ENCODE measurements around the gene CLP1. TPM values are rescaled to one million over a fixed set of nuclear protein-coding genes. Genes with fewer than 3 reads are reported as not detected.
A peak's percentile ranks its signal among the peaks of the same experiment; 100 is the strongest.

The CLP1 gene
- 17.8 and 19.1 TPM in 2 replicates for total RNA-seq

DNA sequence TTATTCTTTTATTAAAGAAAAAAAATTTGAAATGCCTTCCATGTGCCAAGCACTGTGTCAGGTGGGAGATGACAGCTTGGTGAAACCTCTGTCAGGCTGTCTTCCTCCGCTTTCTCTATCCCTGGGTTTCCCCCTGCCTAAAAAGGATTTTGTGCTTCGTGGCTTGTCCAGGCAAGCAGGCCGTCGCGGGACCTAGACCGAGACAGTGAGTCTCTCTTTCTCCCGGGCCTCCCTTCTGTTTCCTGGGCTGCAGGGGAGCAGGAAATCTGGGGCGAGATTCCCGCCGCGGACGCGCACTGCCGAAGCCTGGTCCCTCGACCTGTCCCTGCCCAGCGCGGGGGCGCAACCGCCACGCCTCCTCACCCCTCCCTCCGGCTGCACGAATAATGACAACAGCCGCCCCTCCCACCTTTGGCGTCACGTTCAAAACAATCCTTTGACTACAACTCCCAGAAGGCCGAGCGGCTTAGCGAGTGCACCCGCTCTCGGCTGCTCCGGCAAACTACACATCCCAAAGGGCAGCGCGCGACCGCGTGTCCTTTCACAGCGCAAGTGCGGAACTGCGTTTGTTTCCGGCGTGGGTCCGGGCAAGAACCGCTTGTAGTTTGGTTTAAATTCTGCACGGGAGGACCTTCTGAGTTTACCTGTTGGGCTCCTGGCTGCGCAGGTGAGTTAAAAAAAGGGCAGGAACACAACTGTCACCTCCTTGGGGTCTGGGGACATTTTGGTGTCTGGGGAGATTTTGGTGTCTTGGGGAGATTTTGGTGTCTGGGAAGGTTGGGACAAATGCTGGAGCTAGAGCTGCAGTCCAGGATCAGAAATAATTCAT lies at the start of gene CLP1:
TSS of gene CLP1 (plus strand) at position 569 of the 829 bp plus-strand sequence. CDS start 1,715 bp downstream, outside the sequence.
- H3K27ac Mint-ChIP-seq: peak within 1 kb of the TSS; percentile 95

DNA sequence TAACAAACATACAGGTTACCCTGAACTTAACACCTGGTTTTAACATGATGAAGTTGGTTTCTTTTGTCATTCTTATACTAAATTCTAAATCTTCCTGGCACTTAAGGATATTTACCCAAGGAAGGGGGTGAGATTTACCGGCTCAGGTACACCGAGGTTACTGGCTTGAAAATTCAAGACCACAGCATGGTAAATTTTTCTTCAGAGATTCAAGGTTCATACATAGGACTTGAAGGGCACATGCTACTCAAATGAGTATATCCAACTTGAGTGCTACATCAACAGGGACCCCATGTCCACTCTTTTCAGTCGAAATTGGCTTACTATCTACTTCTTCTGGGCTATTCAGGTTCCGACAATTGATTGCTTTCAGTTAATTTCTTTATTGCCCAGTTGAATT lies 47.4 kb upstream of the CLP1 start:
- Mint-ChIP-seq H3K36me3 (ENCODE audit: low read depth) (no peaks in the 10 kb centered on the region), H3K9me3 (no peaks in the 10 kb centered on the region), H3K4me3 (no peak overlapping the region), H3K27me3 (ENCODE audit: insufficient read depth) (peaks cover 16% of the 10 kb centered on the region), H3K4me1 (ENCODE audit: low read depth) (no peaks in the 10 kb centered on the region), H3K27ac (no peak overlapping the region)
- DNase-seq (ENCODE audit: low spot score): no peak
- intact Hi-C loops (cut with micrococcal nuclease): no loop called here

More for the DNA sequence above, at the start of gene CLP1:
- H3K9me3 Mint-ChIP-seq: no peaks in the 10 kb centered on the region
- DNase-seq (ENCODE audit: low spot score): peak; percentile 99
- no peaks in the 10 kb centered on the region for H3K27me3 Mint-ChIP-seq (ENCODE audit: insufficient read depth)
- peaks cover 18% of the 10 kb centered on the region for H3K4me1 Mint-ChIP-seq (ENCODE audit: low read depth)
- peaks cover 22% of the 10 kb centered on the region for H3K36me3 Mint-ChIP-seq (ENCODE audit: low read depth)
- peak within 1 kb of the TSS; percentile 96 for H3K4me3 Mint-ChIP-seq
- intact Hi-C loops (cut with micrococcal nuclease): loop anchor here (1.0 to 5.0 kb wide), 10 partner anchors 8 to 921 kb away; partner anchors contain the start of genes MED19, SELENOH, TIMM10 and TMX2

DNA sequence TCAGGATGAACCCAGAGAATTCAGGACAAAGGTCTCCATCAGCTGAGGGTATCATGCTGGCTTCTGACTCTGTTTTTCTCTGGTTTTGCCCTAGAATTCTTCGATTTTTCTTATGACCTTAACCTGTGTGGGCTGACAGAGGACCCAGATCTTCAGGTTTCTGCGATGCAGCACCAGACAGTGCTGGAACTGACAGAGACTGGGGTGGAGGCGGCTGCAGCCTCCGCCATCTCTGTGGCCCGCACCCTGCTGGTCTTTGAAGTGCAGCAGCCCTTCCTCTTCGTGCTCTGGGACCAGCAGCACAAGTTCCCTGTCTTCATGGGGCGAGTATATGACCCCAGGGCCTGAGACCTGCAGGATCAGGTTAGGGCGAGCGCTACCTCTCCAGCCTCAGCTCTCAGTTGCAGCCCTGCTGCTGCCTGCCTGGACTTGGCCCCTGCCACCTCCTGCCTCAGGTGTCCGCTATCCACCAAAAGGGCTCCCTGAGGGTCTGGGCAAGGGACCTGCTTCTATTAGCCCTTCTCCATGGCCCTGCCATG lies 43.3 kb upstream of the CLP1 start:
- intact Hi-C loops (cut with micrococcal nuclease): no loop called here

DNA sequence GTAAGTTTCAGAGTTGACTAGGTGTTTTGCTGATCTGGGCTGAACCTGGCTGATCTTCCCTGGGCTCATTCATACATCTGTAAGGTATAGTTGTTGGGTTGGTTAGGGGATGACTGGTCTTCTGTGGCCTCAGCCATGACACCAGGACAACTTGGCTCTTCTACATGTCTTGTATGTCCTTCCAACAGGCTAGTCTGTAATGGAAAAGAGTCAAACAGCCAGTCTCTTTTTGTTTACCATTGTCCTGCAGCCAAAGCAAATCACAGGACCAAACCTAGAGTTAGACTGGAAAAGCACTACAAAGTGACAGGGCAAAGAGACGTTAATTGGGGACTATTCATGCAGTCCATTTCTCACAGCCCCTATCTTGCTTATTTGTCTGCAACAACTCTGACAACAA lies 42.3 kb upstream of the CLP1 start:
- Mint-ChIP-seq H3K4me1 (ENCODE audit: low read depth) (no peaks in the 10 kb centered on the region), H3K36me3 (ENCODE audit: low read depth) (no peaks in the 10 kb centered on the region), H3K4me3 (no peak overlapping the region), H3K9me3 (peaks cover 1% of the 10 kb centered on the region), H3K27me3 (ENCODE audit: insufficient read depth) (peaks cover 4% of the 10 kb centered on the region), H3K27ac (no peak overlapping the region)
- DNase-seq (ENCODE audit: low spot score): no peak
- intact Hi-C loops (cut with micrococcal nuclease): no loop called here

More for the DNA sequence above, 43.3 kb upstream of the CLP1 start:
- no peaks in the 10 kb centered on the region for H3K36me3 Mint-ChIP-seq (ENCODE audit: low read depth)
- no peak for DNase-seq (ENCODE audit: low spot score)
- no peak overlapping the region for H3K27ac Mint-ChIP-seq
- H3K4me1 Mint-ChIP-seq (ENCODE audit: low read depth): no peaks in the 10 kb centered on the region
- no peak overlapping the region for H3K4me3 Mint-ChIP-seq
- H3K9me3 Mint-ChIP-seq: no peaks in the 10 kb centered on the region
- H3K27me3 Mint-ChIP-seq (ENCODE audit: insufficient read depth): peaks cover 7% of the 10 kb centered on the region

DNA sequence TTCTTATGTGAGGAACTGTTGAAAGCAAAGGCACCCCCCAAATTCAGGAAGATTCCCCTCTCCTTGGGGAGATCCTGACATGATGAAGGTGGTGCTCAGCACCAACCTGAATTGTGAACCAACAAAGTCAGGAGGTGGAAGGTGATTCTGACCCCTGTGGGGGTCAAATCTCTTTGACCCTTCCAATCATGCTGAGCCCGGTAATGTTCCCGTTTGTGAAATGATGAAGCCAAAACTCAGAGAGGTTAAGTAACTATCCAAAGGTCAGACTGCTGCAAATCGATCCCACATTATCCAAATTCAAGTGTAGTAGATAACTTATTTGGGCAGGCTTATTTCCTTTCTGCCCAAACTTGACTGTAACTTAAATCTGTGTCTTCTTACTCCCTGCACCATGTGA lies 41.0 kb upstream of the CLP1 start:
- intact Hi-C loops (cut with micrococcal nuclease): no loop called here
- peaks cover 4% of the 10 kb centered on the region for H3K9me3 Mint-ChIP-seq
- H3K4me1 Mint-ChIP-seq (ENCODE audit: low read depth): no peaks in the 10 kb centered on the region
- H3K36me3 Mint-ChIP-seq (ENCODE audit: low read depth): no peaks in the 10 kb centered on the region
- H3K27ac Mint-ChIP-seq: no peak overlapping the region
- no peak for DNase-seq (ENCODE audit: low spot score)
- H3K4me3 Mint-ChIP-seq: no peak overlapping the region
- peaks cover 4% of the 10 kb centered on the region for H3K27me3 Mint-ChIP-seq (ENCODE audit: insufficient read depth)

DNA sequence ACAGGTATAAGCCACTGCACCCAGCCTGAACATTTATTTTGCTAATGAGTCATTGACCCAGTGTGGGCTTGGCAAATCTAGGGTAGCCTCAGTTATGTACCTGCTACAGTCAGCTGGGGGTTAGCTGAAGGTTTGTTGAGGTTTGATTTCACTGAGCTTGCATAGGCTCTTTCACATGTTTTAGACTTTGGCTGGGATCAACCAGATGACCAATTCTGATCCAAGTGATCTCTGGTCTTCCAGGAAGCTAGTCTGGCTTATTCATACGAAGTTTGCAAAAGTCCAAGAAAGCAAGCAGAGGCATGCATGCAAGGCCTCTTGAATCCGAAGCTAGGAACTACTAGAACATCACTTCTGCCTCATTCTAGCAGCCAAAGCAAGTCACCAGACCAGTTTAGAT lies 39.1 kb upstream of the CLP1 start:
- H3K36me3 Mint-ChIP-seq (ENCODE audit: low read depth): no peaks in the 10 kb centered on the region
- peaks cover under 1% of the 10 kb centered on the region for H3K27me3 Mint-ChIP-seq (ENCODE audit: insufficient read depth)
- no peak for DNase-seq (ENCODE audit: low spot score)
- no peak overlapping the region for H3K4me3 Mint-ChIP-seq
- no peak overlapping the region for H3K27ac Mint-ChIP-seq
- intact Hi-C loops (cut with micrococcal nuclease): no loop called here
- no peaks in the 10 kb centered on the region for H3K4me1 Mint-ChIP-seq (ENCODE audit: low read depth)
- peaks cover 4% of the 10 kb centered on the region for H3K9me3 Mint-ChIP-seq

DNA sequence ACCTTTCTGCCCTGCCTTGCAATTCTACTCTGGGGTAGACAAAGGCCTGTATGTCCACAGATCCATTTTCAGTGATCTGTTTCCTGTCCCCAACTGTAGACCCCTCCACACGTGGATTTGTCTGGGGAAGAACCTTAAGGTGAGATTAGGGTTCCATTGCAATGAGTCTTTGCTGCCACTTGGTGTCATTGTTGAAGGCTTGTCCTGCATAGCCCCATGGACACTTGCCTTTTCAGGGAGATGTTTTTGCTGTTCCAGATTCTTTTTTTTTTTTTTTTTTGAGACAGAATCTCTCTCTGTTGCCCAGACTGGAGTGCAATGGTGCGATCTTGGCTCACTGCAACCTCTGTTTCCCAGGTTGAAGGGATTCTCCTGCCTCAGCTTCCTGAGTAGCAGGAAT lies 38.2 kb upstream of the CLP1 start:
- H3K4me1 Mint-ChIP-seq (ENCODE audit: low read depth): no peaks in the 10 kb centered on the region
- no peak for DNase-seq (ENCODE audit: low spot score)
- H3K36me3 Mint-ChIP-seq (ENCODE audit: low read depth): no peaks in the 10 kb centered on the region
- no peak overlapping the region for H3K4me3 Mint-ChIP-seq
- H3K27ac Mint-ChIP-seq: no peak overlapping the region
- peaks cover 4% of the 10 kb centered on the region for H3K9me3 Mint-ChIP-seq
- intact Hi-C loops (cut with micrococcal nuclease): no loop called here
- no peaks in the 10 kb centered on the region for H3K27me3 Mint-ChIP-seq (ENCODE audit: insufficient read depth)

DNA sequence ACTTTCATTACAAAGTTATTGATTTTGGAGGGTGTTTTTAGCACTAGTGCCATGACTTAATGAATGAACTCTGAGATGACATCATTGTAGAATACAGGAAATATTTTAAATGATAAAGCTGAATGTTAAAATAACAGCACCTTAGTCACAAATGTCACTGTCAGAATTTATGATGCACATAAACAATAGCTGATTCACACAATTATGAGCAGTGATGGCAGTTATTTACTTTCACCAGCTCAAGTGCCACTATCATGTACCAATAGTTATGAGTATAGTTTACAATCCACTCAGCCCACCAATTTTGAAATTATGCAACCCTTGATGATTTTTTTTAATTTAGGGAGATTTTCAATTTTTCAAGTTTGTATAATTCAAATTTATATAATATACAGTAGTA lies 37.1 kb upstream of the CLP1 start:
- no peak for DNase-seq (ENCODE audit: low spot score)
- Mint-ChIP-seq H3K36me3 (ENCODE audit: low read depth) (no peaks in the 10 kb centered on the region), H3K4me1 (ENCODE audit: low read depth) (no peaks in the 10 kb centered on the region), H3K4me3 (no peak overlapping the region), H3K27me3 (ENCODE audit: insufficient read depth) (no peaks in the 10 kb centered on the region), H3K27ac (no peak overlapping the region), H3K9me3 (peaks cover 4% of the 10 kb centered on the region)
- intact Hi-C loops (cut with micrococcal nuclease): no loop called here

DNA sequence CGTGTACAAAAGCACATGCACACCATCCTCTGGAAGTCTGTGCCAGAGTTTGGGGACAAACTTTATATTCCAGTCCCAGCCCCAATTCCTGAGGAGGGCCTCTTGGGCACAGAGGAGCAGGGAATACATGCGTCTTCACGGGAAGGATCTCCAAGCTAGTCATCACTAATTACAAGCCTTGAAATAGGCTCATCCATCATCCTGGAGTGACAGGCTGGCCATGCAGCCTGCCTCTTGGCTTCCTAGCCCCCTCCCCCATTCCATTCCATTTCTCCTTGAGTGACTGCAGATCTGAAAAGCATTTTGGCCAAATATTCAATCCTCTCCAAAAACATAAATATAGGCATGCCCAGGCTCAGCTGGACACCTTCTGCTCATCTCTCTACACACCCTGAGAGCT lies 35.3 kb upstream of the CLP1 start:
- peaks cover 4% of the 10 kb centered on the region for H3K9me3 Mint-ChIP-seq
- intact Hi-C loops (cut with micrococcal nuclease): no loop called here
- no peak for DNase-seq (ENCODE audit: low spot score)
- H3K27ac Mint-ChIP-seq: no peak overlapping the region
- H3K36me3 Mint-ChIP-seq (ENCODE audit: low read depth): no peaks in the 10 kb centered on the region
- H3K4me1 Mint-ChIP-seq (ENCODE audit: low read depth): no peaks in the 10 kb centered on the region
- H3K27me3 Mint-ChIP-seq (ENCODE audit: insufficient read depth): no peaks in the 10 kb centered on the region
- H3K4me3 Mint-ChIP-seq: no peak overlapping the region

DNA sequence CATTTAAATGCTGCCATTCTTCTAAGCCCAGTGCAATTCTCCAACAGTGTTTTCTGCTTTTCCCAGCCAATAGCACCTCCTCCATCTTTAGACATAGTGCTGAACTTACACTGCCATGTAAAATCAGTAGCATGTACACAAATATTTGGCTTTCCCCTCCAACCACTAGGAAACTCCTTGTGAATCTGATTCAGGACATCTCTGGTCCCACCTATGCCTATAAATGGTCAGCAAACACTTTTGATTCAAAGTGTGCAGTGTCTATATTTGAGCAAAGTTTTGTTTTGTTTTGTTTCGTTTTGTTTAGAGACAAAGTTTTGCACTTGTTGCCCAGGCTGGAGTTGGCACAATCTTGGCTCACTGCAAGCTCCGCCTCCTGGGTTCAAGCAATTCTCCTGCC lies 32.7 kb upstream of the CLP1 start:
- intact Hi-C loops (cut with micrococcal nuclease): no loop called here
- DNase-seq (ENCODE audit: low spot score): no peak
- no peak overlapping the region for H3K27ac Mint-ChIP-seq
- H3K4me1 Mint-ChIP-seq (ENCODE audit: low read depth): no peaks in the 10 kb centered on the region
- H3K4me3 Mint-ChIP-seq: no peak overlapping the region
- H3K27me3 Mint-ChIP-seq (ENCODE audit: insufficient read depth): no peaks in the 10 kb centered on the region
- peaks cover 4% of the 10 kb centered on the region for H3K9me3 Mint-ChIP-seq
- H3K36me3 Mint-ChIP-seq (ENCODE audit: low read depth): no peaks in the 10 kb centered on the region

DNA sequence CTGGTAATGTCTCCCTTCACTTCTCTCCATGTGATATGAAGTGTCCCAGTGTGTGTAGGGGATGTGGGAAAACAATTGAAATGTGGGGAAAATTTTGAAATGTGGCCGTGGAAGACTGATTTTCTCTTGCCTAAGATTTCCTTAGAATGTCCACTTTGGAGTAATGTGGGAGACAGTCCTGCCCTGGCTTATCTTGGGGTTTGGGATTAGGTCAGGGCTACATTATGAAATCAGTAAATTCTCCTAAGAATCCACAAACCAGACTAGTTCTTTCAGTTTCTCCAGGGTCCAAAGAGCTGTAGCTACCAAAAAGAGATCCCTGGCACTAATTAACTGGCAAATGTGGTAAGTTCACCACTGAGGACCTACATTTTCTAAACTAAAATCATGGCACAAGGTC lies 30.7 kb upstream of the CLP1 start:
- Mint-ChIP-seq H3K4me3 (no peak overlapping the region), H3K27ac (no peak overlapping the region), H3K4me1 (ENCODE audit: low read depth) (no peaks in the 10 kb centered on the region), H3K9me3 (no peaks in the 10 kb centered on the region), H3K36me3 (ENCODE audit: low read depth) (no peaks in the 10 kb centered on the region), H3K27me3 (ENCODE audit: insufficient read depth) (peaks cover 8% of the 10 kb centered on the region)
- intact Hi-C loops (cut with micrococcal nuclease): no loop called here
- DNase-seq (ENCODE audit: low spot score): no peak

DNA sequence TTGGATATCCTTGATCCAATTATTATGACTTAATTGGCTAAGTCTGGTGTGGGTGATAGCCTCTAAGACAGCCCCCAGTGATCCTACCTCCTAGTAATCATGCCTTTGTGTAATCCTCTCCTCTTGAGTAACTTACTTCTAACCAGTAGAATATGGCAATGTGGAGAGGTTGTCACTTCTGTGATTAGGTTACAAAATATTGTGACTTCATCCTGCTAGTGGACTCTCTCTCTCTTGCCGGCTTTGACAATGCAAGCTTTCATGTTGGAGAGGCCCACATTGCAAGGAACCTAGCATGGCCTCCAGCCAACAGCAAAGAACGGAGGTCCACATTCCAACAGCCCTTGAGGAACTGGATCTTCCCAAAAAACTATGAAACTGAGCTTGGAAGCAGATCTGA lies 27.4 kb upstream of the CLP1 start:
- no peak for DNase-seq (ENCODE audit: low spot score)
- no peaks in the 10 kb centered on the region for H3K36me3 Mint-ChIP-seq (ENCODE audit: low read depth)
- H3K27ac Mint-ChIP-seq: no peak overlapping the region
- H3K9me3 Mint-ChIP-seq: no peaks in the 10 kb centered on the region
- no peak overlapping the region for H3K4me3 Mint-ChIP-seq
- intact Hi-C loops (cut with micrococcal nuclease): no loop called here
- H3K27me3 Mint-ChIP-seq (ENCODE audit: insufficient read depth): peaks cover 21% of the 10 kb centered on the region
- no peaks in the 10 kb centered on the region for H3K4me1 Mint-ChIP-seq (ENCODE audit: low read depth)

DNA sequence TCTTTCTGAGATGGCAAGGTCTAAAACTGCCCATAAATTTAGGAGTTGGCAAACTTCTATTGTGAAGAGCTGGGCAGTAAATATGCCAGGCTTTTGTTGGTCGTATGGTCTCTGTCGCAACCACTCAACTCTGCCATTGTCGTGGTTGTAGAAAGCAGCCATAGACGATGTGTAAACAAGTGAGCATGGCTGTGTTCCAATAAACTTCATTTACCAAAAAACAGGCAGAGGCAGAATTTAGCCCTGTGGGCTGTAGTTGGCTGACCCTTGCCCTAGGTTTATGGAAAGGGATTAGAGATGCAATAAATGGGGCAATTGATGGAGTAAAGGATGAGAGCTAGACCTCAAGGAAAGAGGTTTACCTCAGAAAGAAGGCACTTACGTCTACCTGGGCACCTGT lies 25.4 kb upstream of the CLP1 start:
- DNase-seq (ENCODE audit: low spot score): no peak
- no peaks in the 10 kb centered on the region for H3K36me3 Mint-ChIP-seq (ENCODE audit: low read depth)
- H3K4me1 Mint-ChIP-seq (ENCODE audit: low read depth): no peaks in the 10 kb centered on the region
- peaks cover 27% of the 10 kb centered on the region for H3K27me3 Mint-ChIP-seq (ENCODE audit: insufficient read depth)
- no peak overlapping the region for H3K4me3 Mint-ChIP-seq
- H3K27ac Mint-ChIP-seq: no peak overlapping the region
- H3K9me3 Mint-ChIP-seq: no peaks in the 10 kb centered on the region
- intact Hi-C loops (cut with micrococcal nuclease): no loop called here
